H1 (cell line): Measurements from ENCODE around the gene CDHR5. TPM values are rescaled to one million over a fixed set of nuclear protein-coding genes. Genes with fewer than 3 reads are reported as not detected.

Experiments used
- GABPA ChIP-seq: IDR thresholded peaks from 2 replicates; pipeline ENCODE4 v1.6.1; 2011; ENCODE audit warnings: mild to moderate bottlenecking, low read length, moderate library complexity, borderline replicate concordance; ENCODE audit not compliant: insufficient read depth
- MAX ChIP-seq: IDR thresholded peaks from 2 replicates; pipeline ENCODE4 v1.6.1; 2012; ENCODE audit warnings: inconsistent platforms
- polyA plus RNA-seq, 7 experiments: library from polyadenylated mRNA; depleted of rRNA in 3 of 7; stranded (reverse) in 5 of 7; unstranded in 2 of 7; fragments of >200 nt in 5 of 7; fragments of 200-250 nt in 2 of 7; gene quantifications; 1 replicate in 5 of 7; 2 replicates in 1 of 7; 4 replicates in 1 of 7; pipeline versions ENCODE4 v1.2.1 to v1.2.3, GENCODE V29; 2011 to 2013; ENCODE audit warnings: missing spikeins in 2 of 7, mixed read lengths in 2 of 7
- total RNA-seq: library from RNA; stranded (reverse); fragmentation: NEBNext Ultra II Directional; extraction: Animal tissue kit (Norgen Biotek cat#: 25700); gene quantifications from 2 replicates; pipeline ENCODE4 v1.2.1, GENCODE V29; 2021

Gene CDHR5
- total and polyA plus RNA-seq, 2 of the 8 experiments (the other 6 are each of a cell fraction or from before 2014, with no cell fraction given): not detected

- no peak for TF ChIP-seq MAX
- TF ChIP-seq GABPA: no peak
- TF ChIP-seq, all 59 proteins: peak for 0
These were observed 6.7 kb downstream of the CDHR5 start (continued) for GRCh38 chr11:617912-618682.
